ENCODE results near the gene INPP5K. TPM values are rescaled to one million over a fixed set of nuclear protein-coding genes. Genes with fewer than 3 reads are reported as not detected.

Gene INPP5K
- total RNA-seq, 2 donors from 2014 or later: 64.9 to 78.1 TPM

GRCh38 chr17:1475321-1475854 is 41.0 kb downstream of the INPP5K start:
- H3K4me1 ChIP-seq: no peaks in the 10 kb centered on the region
- no peak for DNase-seq (ENCODE audit: low spot score)
- TF ChIP-seq CTCF (IDR thresholded peaks at IDR 0.05): no peak
- no peaks in the 10 kb centered on the region for H3K27me3 ChIP-seq
- peaks cover 93% of the 10 kb centered on the region for H3K36me3 ChIP-seq
- H3K27ac ChIP-seq: no peak overlapping the region
- no peaks in the 10 kb centered on the region for H3K9me3 ChIP-seq
- H3K4me3 ChIP-seq: no peak overlapping the region

- H3K27ac ChIP-seq: no peak overlapping the region
Observed at GRCh38 chr17:1474402-1475189, 41.8 kb downstream of the INPP5K start.

GRCh38 chr17:1473841-1474240 is 42.6 kb downstream of the INPP5K start:
- TF ChIP-seq CTCF (IDR thresholded peaks at IDR 0.05): no peak
- no peaks in the 10 kb centered on the region for H3K9me3 ChIP-seq
- H3K4me3 ChIP-seq: no peak overlapping the region
- DNase-seq (ENCODE audit: low spot score): no peak
- H3K36me3 ChIP-seq: peaks cover 94% of the 10 kb centered on the region
- no peaks in the 10 kb centered on the region for H3K27me3 ChIP-seq
- H3K4me1 ChIP-seq: no peaks in the 10 kb centered on the region
- no peak overlapping the region for H3K27ac ChIP-seq

More at GRCh38 chr17:1474402-1475189, 41.8 kb downstream of the INPP5K start:
- H3K36me3 ChIP-seq: peaks cover 94% of the 10 kb centered on the region
- no peaks in the 10 kb centered on the region for H3K9me3 ChIP-seq
- H3K4me1 ChIP-seq: no peaks in the 10 kb centered on the region
- no peak for TF ChIP-seq CTCF (IDR thresholded peaks at IDR 0.05)
- DNase-seq (ENCODE audit: low spot score): no peak
- no peak overlapping the region for H3K4me3 ChIP-seq
- H3K27me3 ChIP-seq: no peaks in the 10 kb centered on the region

- Histone ChIP-seq H3K27ac (no peak overlapping the region), H3K4me3 (no peak overlapping the region), H3K9me3 (no peaks in the 10 kb centered on the region), H3K27me3 (no peaks in the 10 kb centered on the region), H3K36me3 (peaks cover 94% of the 10 kb centered on the region), H3K4me1 (no peaks in the 10 kb centered on the region)
- DNase-seq (ENCODE audit: low spot score): no peak
- TF ChIP-seq CTCF (IDR thresholded peaks at IDR 0.05): no peak
Observed at GRCh38 chr17:1473170-1473569, 43.2 kb downstream of the INPP5K start.

- no peak for DNase-seq (ENCODE audit: low spot score)
Observed at GRCh38 chr17:1471911-1472821, 44.2 kb downstream of the INPP5K start.

More at GRCh38 chr17:1471911-1472821, 44.2 kb downstream of the INPP5K start:
- no peak for TF ChIP-seq CTCF (IDR thresholded peaks at IDR 0.05)
- Histone ChIP-seq H3K27ac (no peak overlapping the region), H3K27me3 (no peaks in the 10 kb centered on the region), H3K9me3 (no peaks in the 10 kb centered on the region), H3K4me3 (no peak overlapping the region), H3K36me3 (peaks cover 93% of the 10 kb centered on the region), H3K4me1 (no peaks in the 10 kb centered on the region)
